GM21723 (cell line): ENCODE results near the gene CCDC169.
"Not testable (repeated sequence)": the region's sequence is repeated elsewhere in the genome, so short reads cannot be mapped to it uniquely, and the experiment has no call there.

Experiments used
- ATAC-seq: cut with Tn5 transposase; IDR thresholded peaks from one replicate; pipeline ENCODE4 v1.9.1; 2021; ENCODE audit warnings: mild to moderate bottlenecking, moderate library complexity; ENCODE audit not compliant: unreplicated experiment

CCDC169 gene

GRCh38 chr13:36297366-36298338 lies at the start of gene CCDC169:
Gene CCDC169, minus strand, starts transcription at chr13:36297814. Its CDS starts 95 bp downstream, at chr13:36297719.
- ATAC-seq = peak; percentile 79

GRCh38 chr13:36346222-36347083 lies 48.8 kb upstream of the CCDC169 start, which contains the start of gene SPART:
Gene SPART, minus strand, starts transcription at chr13:36346394. Its CDS starts 10,564 bp downstream, at chr13:36335830.
- ATAC-seq = peak; percentile 94

DNA sequence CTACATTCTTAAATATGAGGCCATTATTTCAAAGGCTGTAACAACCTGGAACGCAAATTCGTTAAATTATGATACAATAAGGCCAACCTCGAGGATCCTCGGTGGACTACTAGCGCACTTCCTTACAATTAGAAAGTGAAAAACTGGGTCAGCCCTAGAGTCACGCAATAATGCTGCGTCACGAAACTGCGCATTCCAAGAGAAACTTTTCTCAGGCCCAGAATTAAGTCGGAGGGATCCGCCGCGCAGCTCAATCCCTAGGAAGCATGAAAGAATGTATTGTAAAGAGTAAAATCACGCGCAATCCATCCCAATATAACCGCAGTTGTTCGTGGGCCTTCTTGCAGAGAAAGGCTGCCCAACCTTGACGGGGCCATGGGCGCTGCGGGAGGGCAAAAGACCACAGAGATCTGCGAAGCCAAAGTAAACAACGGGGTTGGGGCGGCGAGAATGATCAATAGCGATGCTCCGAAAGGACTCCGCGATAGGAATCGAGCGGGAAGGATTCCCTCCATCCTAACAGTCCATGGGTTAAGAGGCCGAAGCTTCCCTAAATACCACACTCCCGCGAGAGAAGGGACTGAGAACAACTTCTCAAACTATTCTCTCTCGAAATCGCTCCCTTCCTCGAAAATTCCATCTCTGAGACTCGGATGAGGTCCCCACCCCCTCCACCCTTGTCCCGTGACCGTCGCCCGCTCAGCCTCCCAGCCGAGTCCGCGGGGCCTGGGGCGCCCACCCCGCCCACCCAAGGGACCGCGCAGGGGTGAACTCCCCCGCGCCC lies 48.0 kb upstream of the CCDC169 start:
- ATAC-seq = peak; percentile 42

DNA sequence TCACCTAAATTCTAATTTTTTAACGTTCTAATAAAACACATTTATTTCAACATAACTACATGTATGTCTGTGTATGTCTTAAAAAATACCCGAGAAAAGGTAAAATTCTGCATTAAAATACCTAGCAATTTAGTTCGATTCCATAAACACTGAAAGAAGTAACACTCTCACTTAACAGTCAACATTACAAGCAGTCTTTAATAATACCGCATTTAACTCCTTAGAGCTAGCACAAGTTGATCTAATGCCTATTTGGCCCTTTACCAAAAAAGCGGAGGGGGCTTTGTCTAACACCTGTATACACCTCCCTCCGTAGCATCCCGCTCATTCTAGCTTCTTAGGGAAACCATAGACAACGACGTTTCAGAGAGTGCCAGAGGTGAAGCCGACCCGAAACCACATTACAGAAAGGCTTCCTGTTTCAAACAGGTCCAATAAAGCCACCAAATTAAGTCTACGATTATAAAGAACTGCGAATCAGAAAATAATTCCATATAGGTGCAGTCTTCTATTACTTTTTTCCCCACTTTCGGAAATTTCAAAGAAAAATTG lies 47.3 kb upstream of the CCDC169 start:
- no peak for ATAC-seq

GRCh38 chr13:36344173-36344572 lies 46.6 kb upstream of the CCDC169 start:
- no peak for ATAC-seq

GRCh38 chr13:36343766-36344165 lies 46.2 kb upstream of the CCDC169 start:
- no peak for ATAC-seq

GRCh38 chr13:36342715-36343114 lies 45.1 kb upstream of the CCDC169 start:
- ATAC-seq = no peak

GRCh38 chr13:36341718-36342117 lies 44.1 kb upstream of the CCDC169 start:
- ATAC-seq = no peak

GRCh38 chr13:36339600-36340155 lies 42.1 kb upstream of the CCDC169 start:
- no peak for ATAC-seq

GRCh38 chr13:36337938-36338641 lies 40.5 kb upstream of the CCDC169 start:
- no peak for ATAC-seq

DNA sequence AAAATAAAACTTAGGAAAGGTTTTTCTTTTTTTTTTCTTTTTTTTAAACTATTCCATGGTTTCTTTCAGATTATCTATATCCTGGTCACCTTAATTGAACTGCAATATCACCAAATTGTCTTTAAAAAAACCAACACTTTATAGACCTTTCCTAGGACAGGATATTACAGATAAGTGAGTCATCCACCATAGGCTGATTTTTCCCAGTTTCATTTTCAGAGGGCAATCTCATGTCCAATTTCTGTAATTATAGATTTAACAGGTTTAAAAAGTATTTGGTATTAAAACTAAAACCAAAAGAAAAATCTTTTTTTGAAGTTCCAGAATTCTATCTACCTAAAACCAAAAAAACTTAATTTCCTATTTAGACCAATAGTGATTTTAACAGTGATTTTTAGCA lies 35.4 kb upstream of the CCDC169 start:
- ATAC-seq = no peak

- ATAC-seq = not testable (repeated sequence)
Observed at GRCh38 chr13:36332255-36332654, 34.6 kb upstream of the CCDC169 start.

DNA sequence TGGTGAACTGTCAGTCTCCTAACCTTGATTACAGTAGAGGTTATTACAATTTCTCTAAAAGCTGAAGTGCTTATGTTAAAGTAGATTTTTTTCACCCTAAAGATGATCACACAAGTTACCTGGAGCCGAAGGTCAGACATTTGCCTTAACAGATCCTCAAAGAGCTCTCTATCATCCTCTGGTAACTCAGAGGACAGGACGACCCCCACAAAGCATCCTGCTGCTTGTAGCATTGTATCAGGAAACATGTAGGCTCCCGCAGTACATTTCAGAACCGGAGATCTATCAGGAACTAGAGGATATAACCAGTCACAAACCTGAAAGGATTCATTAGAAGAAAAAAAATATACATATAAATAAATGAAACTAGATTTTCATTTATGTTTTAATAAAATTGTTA lies 33.7 kb upstream of the CCDC169 start:
- no peak for ATAC-seq

GRCh38 chr13:36329361-36329760 lies 31.7 kb upstream of the CCDC169 start:
- ATAC-seq = no peak

GRCh38 chr13:36328821-36329220 lies 31.2 kb upstream of the CCDC169 start:
- no peak for ATAC-seq

DNA sequence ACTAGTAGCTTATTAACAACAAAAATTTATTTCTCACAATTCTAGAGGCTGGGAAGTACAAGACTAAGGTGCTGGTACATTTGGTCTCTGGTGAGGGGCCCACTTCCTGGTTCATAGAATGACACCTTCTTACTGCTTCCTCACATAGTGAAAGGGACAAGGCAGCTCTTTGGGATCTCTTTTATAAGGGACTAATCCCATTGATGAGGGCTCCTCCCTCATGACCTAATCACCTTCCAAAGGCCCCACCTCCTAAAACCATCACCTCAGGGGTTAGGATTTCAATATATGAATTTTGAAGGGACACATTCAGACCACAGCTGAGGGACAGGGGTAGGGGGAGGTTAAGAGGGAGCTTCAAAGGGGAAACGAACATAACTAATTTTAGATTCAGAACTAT lies 28.3 kb upstream of the CCDC169 start:
- ATAC-seq = no peak

GRCh38 chr13:36324881-36325280 lies 27.3 kb upstream of the CCDC169 start:
- ATAC-seq = not testable (repeated sequence)

GRCh38 chr13:36323951-36324566 lies 26.4 kb upstream of the CCDC169 start:
- no peak for ATAC-seq

GRCh38 chr13:36323408-36323807 lies 25.8 kb upstream of the CCDC169 start:
- ATAC-seq = no peak
